RWPE1 (cell line): ENCODE data around the gene TOX4.
A peak's percentile ranks its signal among the peaks of the same experiment; 100 is the strongest.

Experiments
- CTCF ChIA-PET: fragments of 350-600 bp; sonication (Branson Sonifier 250); formaldehyde crosslinking; extraction: SDS; loops from one replicate; lab custom pipeline; 2021; lab: Yijun Ruan, JAX
- POLR2A ChIA-PET: fragments of 400-600 bp; formaldehyde crosslinking; extraction: SDS; loops from one replicate; lab custom pipeline; 2020; ENCODE audit warnings: antibody characterized with exemption; ENCODE audit not compliant: low non-redundant PET; lab: Yijun Ruan, JAX
- DNase-seq: peaks from one replicate; pipeline ENCODE4 v3.0.0; 2012; ENCODE audit warnings: low spot score
- H3K27ac ChIP-seq: fragments of 450-650 bp; 2 replicates; pipeline ENCODE4 v1.5.1; 2017
- CTCF ChIP-seq: fragments of 450-650 bp; conservative IDR thresholded peaks from 2 replicates; pipeline ENCODE4 v1.5.1; 2017; ENCODE audit warnings: low read depth, mild to moderate bottlenecking

TOX4 gene

GRCh38 chr14:21498540-21499526 lies 21.8 kb downstream of the TOX4 start:
- peak; percentile 53 for TF ChIP-seq CTCF
- no peak overlapping the region for H3K27ac ChIP-seq
- peak; percentile 31 for DNase-seq
- ChIA-PET POLR2A (no interaction called here), CTCF (interaction anchor here (0.6 to 1.8 kb wide), 11 partner anchors 10 to 1208 kb away, joined by 3 to 30 read pairs (median 5); partner anchors contain the start of genes METTL3 and OR10G3)

GRCh38 chr14:21501568-21501967 lies 24.6 kb downstream of the TOX4 start:
- no peak for TF ChIP-seq CTCF
- CTCF ChIA-PET, result interaction anchor here (0.6 kb wide), 2 partner anchors 13 to 1323 kb away, joined by 3 to 4 read pairs; no protein-coding TSS in a partner anchor
- POLR2A ChIA-PET, result no interaction called here
- no peak for DNase-seq
- H3K27ac ChIP-seq, result no peak overlapping the region

GRCh38 chr14:21503376-21503775 lies 26.4 kb downstream of the TOX4 start:
- POLR2A ChIA-PET, result no interaction called here
- no peak for DNase-seq
- CTCF ChIA-PET, result interaction anchor here (0.5 kb wide), 1 partner anchor 23 kb away, joined by 4 read pairs; no protein-coding TSS in a partner anchor
- no peak for TF ChIP-seq CTCF
- no peak overlapping the region for H3K27ac ChIP-seq

- ChIA-PET CTCF (no interaction called here), POLR2A (no interaction called here)
- no peak for TF ChIP-seq CTCF
- DNase-seq, result no peak
- H3K27ac ChIP-seq, result no peak overlapping the region
Observed at GRCh38 chr14:21505012-21505553, 28.1 kb downstream of the TOX4 start.

GRCh38 chr14:21506557-21506956 lies 29.6 kb downstream of the TOX4 start:
- H3K27ac ChIP-seq, result no peak overlapping the region
- CTCF ChIA-PET, result no interaction called here
- no peak for DNase-seq
- POLR2A ChIA-PET, result no interaction called here
- TF ChIP-seq CTCF, result no peak

- no peak for DNase-seq
- no peak for TF ChIP-seq CTCF
- no peak overlapping the region for H3K27ac ChIP-seq
- POLR2A ChIA-PET, result no interaction called here
- CTCF ChIA-PET, result interaction anchor here (0.6 to 1.4 kb wide), 2 partner anchors 12 to 73 kb away, joined by 3 to 4 read pairs; no protein-coding TSS in a partner anchor
Observed at GRCh38 chr14:21509432-21510143, 32.6 kb downstream of the TOX4 start.
